Panc1 (cell line): ENCODE measurements around the gene TTLL5. TPM values are rescaled to one million over a fixed set of nuclear protein-coding genes. Genes with fewer than 3 reads are reported as not detected.

Experiments
- ATAC-seq: fragments of 200-7000 bp; cut with Tn5 transposase; 2 replicates; pipeline ENCODE4 v1.9.1; 2020; ENCODE audit warnings: mild to moderate bottlenecking, moderate library complexity
- Bru-seq: library from RNA; stranded (reverse); fragments of 400-500 nt; gene quantifications from one replicate; lab custom pipeline; 2021; lab: Mats Ljungman, UMichigan
- BruChase-seq, 2 experiments: library from RNA; stranded (reverse); fragments of 400-500 nt; gene quantifications; one replicate each; lab custom pipeline; 2021; lab: Mats Ljungman, UMichigan
- BruUV-seq: library from RNA; stranded (reverse); fragments of 400-500 nt; replicated peaks from 2 replicates; lab custom pipeline; 2021; lab: Mats Ljungman, UMichigan
- CTCF ChIA-PET: fragments of 300-600 bp; sonication (Branson Sonifier 250); formaldehyde crosslinking; loops from one replicate; lab custom pipeline; 2022; ENCODE audit warnings: antibody characterized with exemption; lab: Charles Lee
- POLR2A ChIA-PET: fragments of 300-600 bp; sonication (Branson Sonifier 250); formaldehyde crosslinking; loops from one replicate; lab custom pipeline; 2022; ENCODE audit warnings: antibody characterized with exemption; lab: Charles Lee
- DNase-seq: peaks from one replicate; pipeline ENCODE4 v3.0.0-alpha.2; 2010; ENCODE audit warnings: low read depth, low spot score
- H3K27ac ChIP-seq: 2 replicates; pipeline ENCODE4 v1.5.1; 2011; ENCODE audit warnings: mild to moderate bottlenecking, low read length, inconsistent platforms
- H3K27me3 ChIP-seq: fragments of 200-500 bp; sonication (Bioruptor generic); 2 replicates; pipeline ENCODE4 v1.6.0; 2014; ENCODE audit warnings: low read length, inconsistent platforms; ENCODE audit not compliant: control insufficient read depth, insufficient read depth
- H3K36me3 ChIP-seq: fragments of 200-500 bp; sonication (Bioruptor generic); 2 replicates; pipeline ENCODE4 v1.5.1; 2014; ENCODE audit warnings: inconsistent platforms, mild to moderate bottlenecking, low read length, moderate library complexity; ENCODE audit not compliant: control insufficient read depth, insufficient read depth
- H3K4me1 ChIP-seq: 2 replicates; pipeline ENCODE4 v1.5.1; 2011; ENCODE audit warnings: inconsistent platforms, mild to moderate bottlenecking, low read length, moderate library complexity; ENCODE audit not compliant: control insufficient read depth, insufficient read depth
- H3K4me3 ChIP-seq, 2 experiments: 2 replicates each; pipeline ENCODE4 v1.5.1; 2011 to 2012; ENCODE audit warnings: low read depth in 2 of 2, low read length in 2 of 2, mild to moderate bottlenecking in 2 of 2, inconsistent platforms in 1 of 2, moderate library complexity in 1 of 2
- H3K9me3 ChIP-seq: fragments of 200-500 bp; sonication (Bioruptor generic); 2 replicates; pipeline ENCODE4 v1.5.1; 2014; ENCODE audit warnings: low read depth, mild to moderate bottlenecking, inconsistent platforms, low read length, moderate library complexity; ENCODE audit not compliant: control insufficient read depth, insufficient read depth
- CTCF ChIP-seq: fragments of 450-650 bp; IDR thresholded peaks from 2 replicates; pipeline ENCODE4 v1.5.1; 2017; ENCODE audit warnings: mild to moderate bottlenecking
- POLR2AphosphoS5 ChIP-seq: IDR thresholded peaks from 2 replicates; pipeline ENCODE4 v1.6.1; 2012; ENCODE audit warnings: mild to moderate bottlenecking, low read depth, low read length, moderate library complexity
- REST ChIP-seq, 2 experiments: IDR thresholded peaks; 2 replicates each; pipeline ENCODE4 v1.6.1; 2011 to 2012; ENCODE audit warnings: low read depth in 2 of 2, control low read depth in 1 of 2, low read length in 1 of 2, mild to moderate bottlenecking in 1 of 2, moderate library complexity in 1 of 2; ENCODE audit not compliant: insufficient read depth in 1 of 2
- SIN3A ChIP-seq: IDR thresholded peaks from 2 replicates; pipeline ENCODE4 v1.6.1; 2012; ENCODE audit warnings: low read depth, mild to moderate bottlenecking, low read length, moderate library complexity, borderline replicate concordance; ENCODE audit not compliant: insufficient read depth
- TCF7L2 ChIP-seq: IDR thresholded peaks from 2 replicates; pipeline ENCODE4 v1.6.1; 2011; ENCODE audit warnings: mild to moderate bottlenecking, low read depth, low read length, inconsistent platforms
- in situ Hi-C: cut with HindIII; loops from 2 replicates; pipeline ENCODE4 v1.10.0; 2016; ENCODE audit warnings: low sequenced_read_pairs, low pct_unique_long_range_greater_than_20kb
- intact Hi-C: fragments of 100-400 bp; cut with micrococcal nuclease; formaldehyde crosslinking; loops from one replicate; pipeline ENCODE4 v1.10.0; 2022; ENCODE audit not compliant: unreplicated experiment
- long read RNA-seq: library from polyadenylated mRNA; unstranded; transcript quantifications from one replicate; pipeline ENCODE4 v2.0.0, GENCODE V29; 2021; ENCODE audit not compliant: unreplicated experiment
- polyA plus RNA-seq: library from polyadenylated mRNA; unstranded; fragments of >200 nt; gene quantifications from one replicate; pipeline ENCODE4 v1.2.1, GENCODE V29; 2012; ENCODE audit warnings: missing spikeins; ENCODE audit not compliant: insufficient read length
- total RNA-seq: library from RNA; stranded (reverse); gene quantifications from one replicate; pipeline ENCODE4 v1.2.1, GENCODE V29; 2021; ENCODE audit not compliant: unreplicated experiment

Gene TTLL5
- 23.5 TPM for total RNA-seq
- 11.8 TPM for polyA plus RNA-seq
- Bru-seq, nascent RNA, result percentile 70 among the genes with signal in this experiment
- BruChase-seq, experiment 1, labeled RNA remaining after a 2-hour chase, result percentile 60 among the genes with signal in this experiment
- BruChase-seq, experiment 2, labeled RNA remaining after a 6-hour chase, result percentile 57 among the genes with signal in this experiment
- long read RNA-seq, partial matches to known transcripts, result 8 of 27 reads
- long read RNA-seq, other reads (novel, unspliced or antisense), result 19 of 27 reads

GRCh38 chr14:75660630-75661498, at the start of gene TTLL5, which contains the start of gene ERG28:
TTLL5 (plus strand) TSS chr14:75661246; CDS start chr14:75663150, 1,904 bp downstream.
ERG28 (minus strand) TSS chr14:75660876; CDS start chr14:75657502, 3,374 bp downstream.
- Histone ChIP-seq H3K4me3 (peak within 1 kb of the TSS; percentile 94 to 97), H3K36me3 (peaks cover 3% of the 10 kb centered on the region; the same call in 1 of the 2 replicates), H3K4me1 (peaks cover 5% of the 10 kb centered on the region; the same call in 1 of the 2 replicates), H3K27me3 (no peaks in the 10 kb centered on the region), H3K27ac (peak within 1 kb of the TSS; percentile 89), H3K9me3 (no peaks in the 10 kb centered on the region)
- DNase-seq, result peak; percentile 85
- no TSS peak for BruUV-seq
- peak; percentile 99 for ATAC-seq
- ChIA-PET POLR2A (interaction anchor here (0.6 to 0.8 kb wide), 5 partner anchors 63 to 401 kb away, joined by 3 to 5 read pairs (median 3); no protein-coding TSS in a partner anchor), CTCF (no interaction called here)
- in situ Hi-C loops, result no loop called here
- TF ChIP-seq REST (IDR thresholded peaks at IDR 0.05; ENCODE audit: insufficient read depth in 1 of 2, low read depth in 2 of 2, low read length in 1 of 2) (0 out of 4 replicates have a peak, but pooled peaks of 1 of the 2 experiments have one; percentile 26), CTCF (no peak), SIN3A (0 out of 2 replicates have a peak, but pooled peaks have one; percentile 51)
- intact Hi-C loops, result no loop called here

- in situ Hi-C loops, result no loop called here
- BruUV-seq, result no TSS peak
- POLR2A ChIA-PET, result no interaction called here
Observed at GRCh38 chr14:75612157-75612556, 48.9 kb upstream of the TTLL5 start.

More at GRCh38 chr14:75612157-75612556, 48.9 kb upstream of the TTLL5 start:
- ATAC-seq (no peak), DNase-seq (no peak)
- Histone ChIP-seq H3K36me3 (no peaks in the 10 kb centered on the region), H3K4me3 (no peak overlapping the region), H3K27me3 (no peaks in the 10 kb centered on the region), H3K27ac (no peak overlapping the region), H3K9me3 (peaks cover 6% of the 10 kb centered on the region; the same call in 1 of the 2 replicates), H3K4me1 (no peaks in the 10 kb centered on the region)
- CTCF ChIA-PET, result no interaction called here
- intact Hi-C loops, result no loop called here
- TF ChIP-seq POLR2AphosphoS5 (no peak), REST (IDR thresholded peaks at IDR 0.05; ENCODE audit: insufficient read depth in 1 of 2, low read depth in 2 of 2, low read length in 1 of 2) (no peak), TCF7L2 (no peak), SIN3A (no peak), CTCF (no peak)
